Upper lobe of left lung (tissue), 6 donors: Measurements from ENCODE around the gene ACVR1. TPM values are rescaled to one million over a fixed set of nuclear protein-coding genes. Genes with fewer than 3 reads are reported as not detected.

ENCODE experiments used
- ATAC-seq, 2 donors: fragments of 200-7000 bp; cut with Tn5 transposase; one replicate each; pipeline ENCODE4 v1.9.1; 2022; ENCODE audit warnings: mild to moderate bottlenecking in 2 of 2, moderate library complexity in 2 of 2; ENCODE audit not compliant: low FRiP score in 2 of 2
- DNase-seq, 2 donors: peaks; one replicate each; pipeline ENCODE4 v3.0.0-alpha.2; 2019 to 2020
- H3K27ac ChIP-seq, 4 donors: fragments of 200-600 bp; sonication (generic); one replicate each; pipeline ENCODE4 v1.5.1; 2016 to 2019
- H3K27me3 ChIP-seq, 4 donors: fragments of 200-600 bp; sonication (generic); one replicate each; pipeline ENCODE4 v1.5.1; 2017 to 2019
- H3K36me3 ChIP-seq, 4 donors: fragments of 200-600 bp; sonication (generic); one replicate each; pipeline ENCODE4 v1.5.1; 2016 to 2019
- H3K4me1 ChIP-seq, 4 donors: fragments of 200-600 bp; sonication (generic); one replicate each; pipeline ENCODE4 v1.5.1; 2018 to 2019
- H3K4me3 ChIP-seq, 4 donors: fragments of 200-600 bp; sonication (generic); one replicate each; pipeline ENCODE4 v1.5.1; 2017 to 2019; ENCODE audit warnings: mild to moderate bottlenecking in 2 of 4, moderate library complexity in 1 of 4
- H3K9me3 ChIP-seq, 4 donors: fragments of 200-600 bp; sonication (generic); one replicate each; pipeline ENCODE4 v1.5.1; 2018 to 2019
- CTCF ChIP-seq, 6 experiments: fragments of 450-650 bp in 4 of 6; fragments of 200-600 bp in 2 of 6; sonication (generic) in 2 of 6; IDR thresholded peaks; one replicate each; pipeline ENCODE4 v1.5.1; 2016 to 2019; ENCODE audit warnings: antibody characterized with exemption in 6 of 6
- EP300 ChIP-seq, 4 donors: sonication (generic); formaldehyde crosslinking; IDR thresholded peaks; one replicate each; pipeline ENCODE4 v1.5.1; 2017; ENCODE audit warnings: antibody characterized with exemption in 4 of 4, control low read depth in 2 of 4
- POLR2A ChIP-seq, 4 donors: fragments of 450-650 bp; IDR thresholded peaks; one replicate each; pipeline ENCODE4 v1.5.1; 2016 to 2017; ENCODE audit warnings: antibody characterized with exemption in 4 of 4, mild to moderate bottlenecking in 2 of 4
- POLR2AphosphoS5 ChIP-seq, 2 donors: sonication (generic); formaldehyde crosslinking; IDR thresholded peaks; one replicate each; pipeline ENCODE4 v1.5.1; 2017; ENCODE audit warnings: antibody characterized with exemption in 2 of 2
- WGBS, 2 donors: methylation state at CpG; one replicate each; pipeline ENCODE4 v1.1.5; 2017 to 2018; 5-methylcytosine and 5-hydroxymethylcytosine counted together
- small RNA-seq, 4 donors: library from RNA; depleted of rRNA; stranded (forward); fragments of <200 nt; gene quantifications; one replicate each; pipeline ENCODE3, GENCODE V24; 2016
- total RNA-seq, 6 donors: library from RNA; depleted of rRNA in 4 of 6; stranded (reverse); fragments of >200 nt in 4 of 6; gene quantifications; one replicate each; pipeline versions ENCODE4 v1.1.0 to v1.2.1, GENCODE V29; 2016 to 2021
- donor health status: DM: no; HTN: no; CAD: no; lungs with moderate emphysema.
- donor health status: DM: no; HTN: yes; CAD: no; lungs with severe emphysema.

ACVR1 gene
- total RNA-seq, 6 donors from 2014 or later: 16.4 to 38.8 (median 25.8) TPM

- TF ChIP-seq EP300 (IDR thresholded peaks at IDR 0.05) (no peak), POLR2AphosphoS5 (IDR thresholded peaks at IDR 0.05) (no peak), POLR2A (IDR thresholded peaks at IDR 0.05) (no peak), CTCF (IDR thresholded peaks at IDR 0.05) (no peak)
- H3K9me3 ChIP-seq: no peaks in the 10 kb centered on the region
Observed at GRCh38 chr2:157691695-157692094, 184.4 kb downstream of the ACVR1 start.

GRCh38 chr2:157691131-157691530, 185.0 kb downstream of the ACVR1 start:
- no peak overlapping the region for H3K4me3 ChIP-seq
- H3K4me1 ChIP-seq: no peaks in the 10 kb centered on the region
- TF ChIP-seq EP300 (IDR thresholded peaks at IDR 0.05): no peak
- no peak for TF ChIP-seq POLR2AphosphoS5 (IDR thresholded peaks at IDR 0.05)
- TF ChIP-seq CTCF (IDR thresholded peaks at IDR 0.05): no peak
- TF ChIP-seq POLR2A (IDR thresholded peaks at IDR 0.05): no peak
- 65 to 71% methylated on average over 1 of the region's 1 CpG for WGBS, 2 donors
- ATAC-seq (no peak), DNase-seq (no peak)
- no peaks in the 10 kb centered on the region for H3K9me3 ChIP-seq
- no peak overlapping the region for H3K27ac ChIP-seq
- H3K27me3 ChIP-seq: no peaks in the 10 kb centered on the region
- no peaks in the 10 kb centered on the region for H3K36me3 ChIP-seq

More at GRCh38 chr2:157691695-157692094, 184.4 kb downstream of the ACVR1 start:
- H3K4me1 ChIP-seq: no peaks in the 10 kb centered on the region
- H3K27me3 ChIP-seq: no peaks in the 10 kb centered on the region
- no peak for ATAC-seq
- no peak for DNase-seq
- H3K4me3 ChIP-seq: no peak overlapping the region
- WGBS, 2 donors: 79 to 80% methylated on average over 4 of the region's 4 CpGs
- no peaks in the 10 kb centered on the region for H3K36me3 ChIP-seq
- H3K27ac ChIP-seq: no peak overlapping the region

Small RNA genes lying within 50 kb of the gene (small RNA-seq; reads per million reads assigned to genes)
- gene RNU6-436P: 0 reads per million in 4 donors

Other genes starting within 250 kb of the ACVR1 start
- gene ACVR1C, start 247.5 kb downstream of the ACVR1 start, total RNA-seq: 1 to 10 TPM in 1 of 6 donors, under 1 TPM in 4, not detected in 1; under 0.01 to 2.6 (median 0.54) TPM
- not detected for gene UPP2, start 225.5 kb upstream of the ACVR1 start, total RNA-seq